K562 (cell line): ENCODE measurements around the gene HPCAL1. TPM values are rescaled to one million over a fixed set of nuclear protein-coding genes. Genes with fewer than 3 reads are reported as not detected.

Source experiments
- ATAC-seq: fragments of 200-7000 bp; cut with Tn5 transposase; 3 replicates; pipeline ENCODE4 v1.9.1; 2020; ENCODE audit warnings: moderate library complexity
- BruUV-seq: library from RNA; stranded (reverse); fragments of 400-500 nt; replicated peaks from 2 replicates; lab custom pipeline; 2021; lab: Mats Ljungman, UMichigan
- CTCF ChIA-PET: fragments of 300-600 bp; formaldehyde crosslinking; extraction: SDS; loops from one replicate; lab custom pipeline; 2021; ENCODE audit warnings: low intra/inter-chr PET ratio; lab: Yijun Ruan, JAX
- POLR2A ChIA-PET: fragments of 300-600, 350-650 bp; sonication (Branson Sonifier 250); formaldehyde crosslinking; extraction: SDS; loops from one replicate; lab custom pipeline; 2021; ENCODE audit warnings: antibody characterized with exemption, inconsistent platforms; lab: Yijun Ruan, JAX
- DNase-seq, 4 experiments: peaks; one replicate each; pipeline versions ENCODE4 v3.0.0 to v3.0.0-alpha.2; 2011 to 2018; ENCODE audit warnings: low spot score in 3 of 4, mixed read lengths in 3 of 4; ENCODE audit errors: extremely low read depth in 1 of 4
- FAIRE-seq: peaks from 2 replicates; lab custom pipeline; 2011; peaks lifted over from hg19 to GRCh38; lab: Jason Lieb, UNC
- H2AFZ ChIP-seq: 2 replicates; pipeline ENCODE4 v1.6.0; 2011; ENCODE audit warnings: low read depth, low read length, control low read depth, inconsistent platforms
- H3K27ac ChIP-seq: fragments of 200-600 bp; 3 replicates; pipeline ENCODE4 v1.8.0; 2011; ENCODE audit warnings: low read depth, mild to moderate bottlenecking, control low read depth, inconsistent platforms, low read length, moderate library complexity, mixed read lengths; ENCODE audit errors: extremely low read depth
- H3K27me3 ChIP-seq, 2 experiments: fragments of 300-600 bp in 1 of 2; 2 replicates in 1 of 2; 3 replicates in 1 of 2; pipeline versions ENCODE4 v1.6.0 to v1.8.0; 2011; ENCODE audit warnings: inconsistent platforms in 2 of 2, low read length in 2 of 2, mild to moderate bottlenecking in 1 of 2, mixed read lengths in 1 of 2, moderate library complexity in 1 of 2; ENCODE audit not compliant: control insufficient read depth in 2 of 2, insufficient read depth in 2 of 2
- H3K36me3 ChIP-seq: fragments of 300-600 bp; 3 replicates; pipeline ENCODE4 v1.8.0; 2011; ENCODE audit warnings: mild to moderate bottlenecking, low read length, inconsistent platforms; ENCODE audit not compliant: control insufficient read depth, insufficient read depth
- H3K4me1 ChIP-seq, 2 experiments: fragments of 200-600 bp in 1 of 2; replicated peaks in 1 of 2; 2 replicates in 1 of 2; 3 replicates in 1 of 2; pipeline versions ENCODE4 v1.5.1 to v1.8.0; 2011; ENCODE audit warnings: inconsistent platforms in 2 of 2, low read length in 2 of 2, mild to moderate bottlenecking in 1 of 2, mixed read lengths in 1 of 2, moderate library complexity in 1 of 2; ENCODE audit not compliant: control insufficient read depth in 2 of 2, insufficient read depth in 2 of 2
- H3K4me2 ChIP-seq: 2 replicates; pipeline ENCODE4 v1.6.1; 2011; ENCODE audit warnings: low read length, control low read depth, inconsistent platforms, mixed read lengths; ENCODE audit not compliant: insufficient read depth
- H3K4me3 ChIP-seq: fragments of 200-600 bp; sonication (generic), shearing (Covaris generic); 2 replicates; pipeline ENCODE4 v1.5.1; 2016; ENCODE audit warnings: control low read depth, inconsistent platforms
- H3K79me2 ChIP-seq: fragments of 200-600 bp; 3 replicates; pipeline ENCODE4 v1.8.0; 2011; ENCODE audit warnings: low read length, inconsistent platforms; ENCODE audit not compliant: control insufficient read depth, insufficient read depth
- H3K9ac ChIP-seq, 2 experiments: 2 replicates each; pipeline versions ENCODE4 v1.6.0 to v1.6.1; 2011; ENCODE audit warnings: low read depth in 2 of 2, low read length in 2 of 2, control low read depth in 1 of 2, inconsistent platforms in 1 of 2, mild to moderate bottlenecking in 1 of 2, mixed read lengths in 1 of 2; ENCODE audit not compliant: insufficient read depth in 1 of 2
- H3K9me1 ChIP-seq: one replicate; pipeline ENCODE4 v1.6.0; 2011; ENCODE audit warnings: inconsistent platforms, mild to moderate bottlenecking, low read length, moderate library complexity; ENCODE audit not compliant: control insufficient read depth, insufficient read depth
- H3K9me3 ChIP-seq: replicated peaks from 2 replicates; pipeline ENCODE4 v1.5.1; 2011; ENCODE audit warnings: low read depth, low read length, inconsistent platforms; ENCODE audit not compliant: control insufficient read depth, insufficient read depth
- H4K20me1 ChIP-seq: replicated peaks from 2 replicates; pipeline ENCODE4 v1.6.1; 2011; ENCODE audit warnings: low read length, inconsistent platforms, mixed read lengths; ENCODE audit not compliant: control insufficient read depth, insufficient read depth
- ATF1 ChIP-seq, 2 experiments: fragments of 450-650 bp in 1 of 2; IDR thresholded peaks; 2 replicates each; pipeline ENCODE4 v1.6.1; 2016; ENCODE audit warnings: missing compliant biosample characterization in 1 of 2, missing genetic modification characterization in 1 of 2
- CCAR2 ChIP-seq: fragments of 200-400 bp; formaldehyde crosslinking; IDR thresholded peaks from 2 replicates; pipeline ENCODE4 v1.6.1; 2017; ENCODE audit warnings: mild to moderate bottlenecking, low read depth, low read length
- CREB1 ChIP-seq, 2 experiments: sonication (generic) in 1 of 2; formaldehyde crosslinking in 1 of 2; IDR thresholded peaks; 2 replicates each; pipeline versions ENCODE4 v1.6.1 to v1.8.0; 2012 to 2022; ENCODE audit warnings: inconsistent platforms in 1 of 2, mild to moderate bottlenecking in 1 of 2, missing genetic modification reagents in 1 of 2, moderate library complexity in 1 of 2
- CREM ChIP-seq: IDR thresholded peaks from 2 replicates; pipeline ENCODE4 v1.6.1; 2014; ENCODE audit warnings: antibody characterized with exemption, low read depth
- FOSL1 ChIP-seq: fragments of 200-800 bp; sonication (Bioruptor generic); conservative IDR thresholded peaks from 2 replicates; pipeline ENCODE4 v1.6.1; 2016; ENCODE audit warnings: missing genetic modification characterization, missing compliant biosample characterization
- HCFC1 ChIP-seq: IDR thresholded peaks from 2 replicates; pipeline ENCODE4 v1.6.1; 2012; ENCODE audit warnings: low read depth, low read length, improper control_type of control experiment
- KLF1 ChIP-seq: fragments of 450-650 bp; IDR thresholded peaks from 2 replicates; pipeline ENCODE4 v1.6.1; 2016; ENCODE audit warnings: missing genetic modification characterization, missing compliant biosample characterization
- MAFF ChIP-seq: IDR thresholded peaks from 2 replicates; pipeline ENCODE4 v1.6.1; 2012; ENCODE audit warnings: low read length, improper control_type of control experiment
- RB1 ChIP-seq: fragments of 450-650 bp; IDR thresholded peaks from 2 replicates; pipeline ENCODE4 v1.6.1; 2017; ENCODE audit warnings: low read depth, mild to moderate bottlenecking
- YY1 ChIP-seq, 3 experiments: IDR thresholded peaks; 2 replicates each; pipeline ENCODE4 v1.6.1; 2011; ENCODE audit warnings: low read length in 2 of 3, mild to moderate bottlenecking in 2 of 3, moderate library complexity in 2 of 3, borderline replicate concordance in 1 of 3, control low read depth in 1 of 3, low read depth in 1 of 3; ENCODE audit not compliant: insufficient read depth in 3 of 3, insufficient replicate concordance in 2 of 3, control insufficient read depth in 1 of 3, insufficient read length in 1 of 3; ENCODE audit errors: extremely low read depth in 1 of 3
- ZFPM2 ChIP-seq: fragments of 250-450 bp; sonication (Bioruptor Pico); IDR thresholded peaks from 2 replicates; pipeline ENCODE4 v1.5.1; 2022; ENCODE audit warnings: mild to moderate bottlenecking
- ZNF143 ChIP-seq: sonication (generic); formaldehyde crosslinking; IDR thresholded peaks from 2 replicates; pipeline ENCODE4 v1.9.0; 2022; ENCODE audit warnings: mild to moderate bottlenecking, missing genetic modification reagents
- ZNF217 ChIP-seq: sonication (generic); formaldehyde crosslinking; IDR thresholded peaks from 2 replicates; pipeline ENCODE4 v1.8.0; 2022; ENCODE audit warnings: mild to moderate bottlenecking, missing genetic modification reagents
- ZNF583 ChIP-seq: fragments of 250-450 bp; sonication (Bioruptor Pico); IDR thresholded peaks from 2 replicates; pipeline ENCODE4 v1.4.0; 2020
- ZNF696 ChIP-seq: fragments of 250-450 bp; sonication (Bioruptor Pico); conservative IDR thresholded peaks from 2 replicates; pipeline ENCODE4 v1.4.0; 2020; ENCODE audit warnings: mild to moderate bottlenecking, moderate library complexity
- WGBS: fragments of 100-300 bp; shearing (Covaris generic); methylation state at CpG from one replicate; pipeline ENCODE4 v1.1.6; 2016; ENCODE audit warnings: low coverage, mixed read lengths; ENCODE audit not compliant: insufficient coverage; ENCODE audit errors: missing lambda C conversion rate; 5-methylcytosine and 5-hydroxymethylcytosine counted together
- in situ Hi-C: fragments of 300-500 bp; cut with MboI; formaldehyde crosslinking; loops from 4 replicates; pipeline ENCODE4 v1.15.0; 2018; ENCODE audit warnings: inconsistent platforms, mixed read lengths
- intact Hi-C: fragments of 100-400 bp; cut with micrococcal nuclease; formaldehyde crosslinking; loops from 2 replicates; pipeline ENCODE4 v1.14.2; 2022
- polyA plus RNA-seq, 8 experiments: library from polyadenylated mRNA; depleted of rRNA in 4 of 8; stranded (reverse) in 5 of 8; unstranded in 3 of 8; fragments of >200 nt; fragmentation: Nextera tagmentation in 2 of 8; fragmentation: Illumina TruSeq in 1 of 8; extraction: Ambion mirVana in 2 of 8; extraction: Trizol in 1 of 8; gene quantifications; 2 replicates each; pipeline versions ENCODE4 v1.2.1 to v1.2.3, GENCODE V29; 2011 to 2014; ENCODE audit warnings: inconsistent platforms in 1 of 8, missing spikeins in 1 of 8
- total RNA-seq, 7 experiments: library from RNA; depleted of rRNA in 6 of 7; stranded (reverse); fragments of >200 nt in 6 of 7; fragmentation: Illumina TruSeq in 2 of 7; extraction: Trizol in 2 of 7; gene quantifications; 2 replicates each; pipeline versions ENCODE4 v1.2.1 to v1.2.3, GENCODE V29; 2011 to 2021; ENCODE audit warnings: low replicate concordance in 1 of 7
- TF ChIP-seq, protein P1 (sequence below): fragments of 250-450 bp; sonication (Bioruptor Pico); IDR thresholded peaks from 2 replicates; pipeline ENCODE4 v1.4.0; 2020; ENCODE audit warnings: mild to moderate bottlenecking, moderate library complexity
- TF ChIP-seq, protein P2 (sequence below): fragments of 450-650 bp; IDR thresholded peaks from 2 replicates; pipeline ENCODE4 v1.6.1; 2016; ENCODE audit warnings: borderline replicate concordance

HPCAL1 gene
- total and polyA plus RNA-seq, 9 of the 15 experiments (the other 6 are each of a cell fraction or from before 2014, with no cell fraction given), result 2.7 to 65.5 (median 23.9) TPM

GRCh38 chr2:10412380-10412779 lies 109.7 kb downstream of the HPCAL1 start:
- FAIRE-seq, result peak; percentile 97
- TF ChIP-seq CREM (peak; percentile 81), CCAR2 (no peak), MAFF (no peak), RB1 (no peak), ATF1 (CRISPR knock-in tag; IDR thresholded peaks at IDR 0.05) (no peak), ATF1 (tag; IDR thresholded peaks at IDR 0.05) (peak; percentile 75), ZNF696 (CRISPR knock-in tag) (no peak), ZNF583 (CRISPR knock-in tag) (no peak), FOSL1 (no peak), YY1 (IDR thresholded peaks at IDR 0.05; ENCODE audit: borderline replicate concordance in 1 of 3, control insufficient read depth in 1 of 3, extremely low read depth in 1 of 3, insufficient read depth in 3 of 3, insufficient read length in 1 of 3, insufficient replicate concordance in 2 of 3, low read depth in 1 of 3, low read length in 2 of 3) (peak in 2 of 3 experiments; percentile 86 to 90), HCFC1 (peak; percentile 90), ZFPM2 (CRISPR knock-in tag) (no peak), ZNF217 (CRISPR knock-in tag) (no peak), ZNF143 (CRISPR knock-in tag) (peak; percentile 88), CREB1 (IDR thresholded peaks at IDR 0.05) (peak; percentile 41; the same call in 1 of the 2 replicates), CREB1 (CRISPR knock-in tag; IDR thresholded peaks at IDR 0.05) (no peak; the same call in 1 of the 2 replicates), KLF1 (no peak)
- TF ChIP-seq, protein P1, sequence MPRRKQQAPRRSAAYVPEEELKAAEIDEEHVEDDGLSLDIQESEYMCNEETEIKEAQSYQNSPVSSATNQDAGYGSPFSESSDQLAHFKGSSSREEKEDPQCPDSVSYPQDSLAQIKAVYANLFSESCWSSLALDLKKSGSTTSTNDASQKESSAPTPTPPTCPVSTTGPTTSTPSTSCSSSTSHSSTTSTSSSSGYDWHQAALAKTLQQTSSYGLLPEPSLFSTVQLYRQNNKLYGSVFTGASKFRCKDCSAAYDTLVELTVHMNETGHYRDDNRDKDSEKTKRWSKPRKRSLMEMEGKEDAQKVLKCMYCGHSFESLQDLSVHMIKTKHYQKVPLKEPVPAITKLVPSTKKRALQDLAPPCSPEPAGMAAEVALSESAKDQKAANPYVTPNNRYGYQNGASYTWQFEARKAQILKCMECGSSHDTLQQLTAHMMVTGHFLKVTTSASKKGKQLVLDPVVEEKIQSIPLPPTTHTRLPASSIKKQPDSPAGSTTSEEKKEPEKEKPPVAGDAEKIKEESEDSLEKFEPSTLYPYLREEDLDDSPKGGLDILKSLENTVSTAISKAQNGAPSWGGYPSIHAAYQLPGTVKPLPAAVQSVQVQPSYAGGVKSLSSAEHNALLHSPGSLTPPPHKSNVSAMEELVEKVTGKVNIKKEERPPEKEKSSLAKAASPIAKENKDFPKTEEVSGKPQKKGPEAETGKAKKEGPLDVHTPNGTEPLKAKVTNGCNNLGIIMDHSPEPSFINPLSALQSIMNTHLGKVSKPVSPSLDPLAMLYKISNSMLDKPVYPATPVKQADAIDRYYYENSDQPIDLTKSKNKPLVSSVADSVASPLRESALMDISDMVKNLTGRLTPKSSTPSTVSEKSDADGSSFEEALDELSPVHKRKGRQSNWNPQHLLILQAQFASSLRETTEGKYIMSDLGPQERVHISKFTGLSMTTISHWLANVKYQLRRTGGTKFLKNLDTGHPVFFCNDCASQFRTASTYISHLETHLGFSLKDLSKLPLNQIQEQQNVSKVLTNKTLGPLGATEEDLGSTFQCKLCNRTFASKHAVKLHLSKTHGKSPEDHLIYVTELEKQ, result no peak
- TF ChIP-seq, protein P2, sequence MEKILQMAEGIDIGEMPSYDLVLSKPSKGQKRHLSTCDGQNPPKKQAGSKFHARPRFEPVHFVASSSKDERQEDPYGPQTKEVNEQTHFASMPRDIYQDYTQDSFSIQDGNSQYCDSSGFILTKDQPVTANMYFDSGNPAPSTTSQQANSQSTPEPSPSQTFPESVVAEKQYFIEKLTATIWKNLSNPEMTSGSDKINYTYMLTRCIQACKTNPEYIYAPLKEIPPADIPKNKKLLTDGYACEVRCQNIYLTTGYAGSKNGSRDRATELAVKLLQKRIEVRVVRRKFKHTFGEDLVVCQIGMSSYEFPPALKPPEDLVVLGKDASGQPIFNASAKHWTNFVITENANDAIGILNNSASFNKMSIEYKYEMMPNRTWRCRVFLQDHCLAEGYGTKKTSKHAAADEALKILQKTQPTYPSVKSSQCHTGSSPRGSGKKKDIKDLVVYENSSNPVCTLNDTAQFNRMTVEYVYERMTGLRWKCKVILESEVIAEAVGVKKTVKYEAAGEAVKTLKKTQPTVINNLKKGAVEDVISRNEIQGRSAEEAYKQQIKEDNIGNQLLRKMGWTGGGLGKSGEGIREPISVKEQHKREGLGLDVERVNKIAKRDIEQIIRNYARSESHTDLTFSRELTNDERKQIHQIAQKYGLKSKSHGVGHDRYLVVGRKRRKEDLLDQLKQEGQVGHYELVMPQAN, result no peak

More at GRCh38 chr2:10412380-10412779, 109.7 kb downstream of the HPCAL1 start:
- Histone ChIP-seq H2AFZ (no peak overlapping the region), H3K79me2 (no peaks in the 10 kb centered on the region), H3K4me2 (no peak overlapping the region), H3K27me3 (no peaks in the 10 kb centered on the region), H3K9ac (no peak overlapping the region), H3K9me1 (no peaks in the 10 kb centered on the region), H3K4me3 (no peak overlapping the region), H3K36me3 (peaks cover 10% of the 10 kb centered on the region; the same call in 2 of the 3 replicates), H3K9me3 (0 out of 2 replicates have a peak, but pooled peaks cover 8% of the 10 kb centered on the region), H4K20me1 (0 out of 2 replicates have a peak, but pooled peaks cover 4% of the 10 kb centered on the region), H3K4me1 (peaks cover 16 to 44% of the 10 kb centered on the region in 2 experiments; a peak in 4 of 5 replicates), H3K27ac (no peak overlapping the region; the same call in 2 of the 3 replicates)
- BruUV-seq, result no TSS peak
- intact Hi-C loops (no loop called here), in situ Hi-C loops (loop anchor here (10.0 to 25.0 kb wide), 2 partner anchors 150 to 268 kb away; no protein-coding TSS in a partner anchor)
- WGBS, result 87% methylated on average over 3 of the region's 3 CpGs
- ChIA-PET CTCF (no interaction called here), POLR2A (no interaction called here)
- ATAC-seq (peak; percentile 77), DNase-seq (peak; percentile 74 to 80 (median 78))
